NB4 (cell line): ENCODE results near the gene EMILIN1.

Source experiments
- CTCF ChIP-seq: IDR thresholded peaks from one replicate; pipeline ENCODE4 v1.5.1; 2012; ENCODE audit warnings: low read depth, low read length
- MAX ChIP-seq: IDR thresholded peaks from 2 replicates; pipeline ENCODE4 v1.6.1; 2011; ENCODE audit warnings: low read depth, low read length
- POLR2A ChIP-seq: IDR thresholded peaks from 2 replicates; pipeline ENCODE4 v1.6.1; 2011; ENCODE audit warnings: mild to moderate bottlenecking; ENCODE audit not compliant: insufficient read length; ENCODE audit errors: extremely low read depth

- no peak for TF ChIP-seq CTCF
- no peak for TF ChIP-seq POLR2A
- TF ChIP-seq MAX, result no peak
Observed at GRCh38 chr2:27060323-27060722, 18.1 kb upstream of the EMILIN1 start.
